Stimulated activated CD4-positive, alpha-beta T cell treated with anti-CD3 and anti-CD28 coated beads, Interleukin-1b, Interleukin-23, amount 100 ng/mL, for 48 hours (primary cell): ENCODE results near the gene EBF3.

Source experiments
- DNase-seq: peaks from one replicate; pipeline ENCODE4 v3.0.0-alpha.2; 2020

The EBF3 gene

GRCh38 chr10:129787557-129787956, 176.5 kb downstream of the EBF3 start:
- DNase-seq, result no peak

GRCh38 chr10:129786216-129786615, 177.9 kb downstream of the EBF3 start:
- no peak for DNase-seq

- no peak for DNase-seq
Measured at GRCh38 chr10:129785536-129785981, 178.5 kb downstream of the EBF3 start.
